Posterior vena cava (tissue), 2 donors: ENCODE data around the gene ADAMTS2. TPM values are rescaled to one million over a fixed set of nuclear protein-coding genes. Genes with fewer than 3 reads are reported as not detected.
"Not testable (repeated sequence)": the region's sequence is repeated elsewhere in the genome, so short reads cannot be mapped to it uniquely, and the experiment has no call there.

Experiments used
- DNase-seq: peaks from one replicate; pipeline ENCODE4 v3.0.0-alpha.2; 2020; ENCODE audit warnings: low spot score
- intact Hi-C, 2 donors: fragments of 100-400 bp; cut with DNase I; formaldehyde crosslinking; loops; one replicate each; pipeline versions ENCODE4 v1.14.1 to v1.14.2; 2022 to 2023
- total RNA-seq, 2 donors: library from RNA; stranded (reverse); fragmentation: NEBNext Ultra II Directional; extraction: Animal tissue kit (Norgen Biotek cat#: 25700); gene quantifications; one replicate each; pipeline ENCODE4 v1.2.1, GENCODE V29; 2021
- donor health status: DM: yes; HTN: yes; CAD: no.
- donor health status: DM: yes; HTN: yes; CAD: no.

The ADAMTS2 gene
- total RNA-seq, 2 donors from 2014 or later = 27.1 to 62.0 TPM

DNA sequence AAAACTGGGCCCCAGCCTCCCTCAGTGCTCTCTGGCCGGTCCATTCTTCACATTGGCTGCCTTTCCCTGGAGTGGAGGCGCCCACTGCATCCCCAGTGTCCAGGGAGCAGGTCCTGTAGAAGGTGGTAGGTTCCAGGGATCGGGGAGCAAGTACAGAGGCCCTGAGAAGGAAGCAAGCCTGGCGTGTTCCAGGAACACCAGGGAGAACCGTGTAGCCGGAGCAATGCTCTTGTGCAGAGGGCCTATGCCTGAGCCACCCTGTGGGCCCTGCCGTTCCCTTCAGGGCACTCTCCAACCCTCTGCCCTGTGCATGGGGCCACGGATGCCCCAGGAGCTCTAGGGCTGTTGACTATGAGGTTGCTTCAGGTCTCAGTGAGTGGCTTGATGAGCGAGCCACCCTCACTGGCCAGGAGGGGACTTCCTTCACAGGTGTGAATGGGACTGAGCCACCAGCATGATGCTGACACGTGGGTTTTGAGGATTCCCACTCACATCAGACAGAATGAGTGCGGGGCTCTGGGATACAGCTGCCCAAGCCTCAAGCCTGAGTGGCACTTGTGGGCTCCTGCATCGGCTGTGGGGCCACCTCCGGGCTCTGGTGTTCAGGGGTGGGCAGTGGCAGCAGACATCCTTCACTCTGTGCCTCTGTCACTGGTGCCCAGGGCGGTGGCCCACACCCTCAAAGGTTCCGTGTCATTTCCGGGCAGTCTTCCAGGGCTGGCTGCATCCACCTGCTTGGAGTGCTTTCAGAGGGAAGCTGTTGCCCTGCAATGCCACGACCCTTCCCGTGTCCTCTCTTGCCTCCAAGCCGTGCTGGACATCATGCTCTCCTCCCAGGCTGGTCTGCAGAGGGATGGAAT is 54.4 kb downstream of the ADAMTS2 start:
- intact Hi-C loops = no loop called here
- peak; percentile 76 for DNase-seq

DNA sequence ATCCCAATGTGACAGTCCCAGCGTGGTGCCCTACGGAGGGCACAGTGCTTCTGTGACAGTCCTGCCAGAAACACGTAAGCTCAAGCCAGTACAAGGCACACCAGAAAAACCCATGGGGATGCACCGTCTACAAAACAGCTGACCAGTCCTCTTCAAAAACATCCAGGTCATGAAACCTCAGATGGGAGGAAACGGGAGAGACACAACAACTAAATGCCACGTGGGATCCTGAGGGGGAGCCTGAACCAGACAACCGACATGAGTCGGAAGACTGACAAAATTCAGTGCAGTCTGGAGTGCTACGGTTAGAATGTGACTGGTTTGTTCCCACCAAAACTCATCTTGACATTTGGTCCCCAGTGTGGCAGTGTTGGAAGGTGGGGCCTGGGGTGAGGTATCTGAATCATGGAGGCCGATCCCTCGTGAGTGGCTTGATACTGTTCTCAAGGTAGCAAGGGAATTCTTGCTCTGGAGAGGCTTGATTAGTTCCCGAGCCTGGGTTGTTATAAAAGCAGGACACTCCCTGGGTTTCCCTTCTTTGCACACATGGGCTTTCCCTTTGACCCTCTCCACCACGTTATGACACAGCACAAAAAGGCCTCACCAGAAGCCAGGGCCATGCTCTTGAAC is 55.4 kb downstream of the ADAMTS2 start:
- intact Hi-C loops = no loop called here
- DNase-seq = peak; percentile 45

DNA sequence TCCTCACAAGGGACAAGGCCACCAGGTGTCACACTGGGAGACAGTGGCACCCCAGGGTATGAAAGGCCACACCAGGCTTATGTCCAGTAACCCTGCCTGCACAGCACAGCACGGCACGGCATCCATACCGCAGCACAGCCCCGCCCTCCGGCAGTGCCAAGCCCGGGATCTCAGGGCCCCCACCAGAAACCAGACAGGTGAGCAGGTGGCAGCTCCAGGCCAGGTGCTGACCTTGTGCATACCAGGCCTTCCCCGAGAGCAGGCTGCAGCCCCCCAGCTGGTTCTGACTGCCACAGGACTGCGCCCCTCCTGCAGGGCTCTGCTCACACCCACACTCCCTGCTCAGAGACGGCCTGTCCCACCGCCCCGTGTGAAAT is 56.5 kb downstream of the ADAMTS2 start:
- peak; percentile 55 for DNase-seq
- intact Hi-C loops = no loop called here

DNA sequence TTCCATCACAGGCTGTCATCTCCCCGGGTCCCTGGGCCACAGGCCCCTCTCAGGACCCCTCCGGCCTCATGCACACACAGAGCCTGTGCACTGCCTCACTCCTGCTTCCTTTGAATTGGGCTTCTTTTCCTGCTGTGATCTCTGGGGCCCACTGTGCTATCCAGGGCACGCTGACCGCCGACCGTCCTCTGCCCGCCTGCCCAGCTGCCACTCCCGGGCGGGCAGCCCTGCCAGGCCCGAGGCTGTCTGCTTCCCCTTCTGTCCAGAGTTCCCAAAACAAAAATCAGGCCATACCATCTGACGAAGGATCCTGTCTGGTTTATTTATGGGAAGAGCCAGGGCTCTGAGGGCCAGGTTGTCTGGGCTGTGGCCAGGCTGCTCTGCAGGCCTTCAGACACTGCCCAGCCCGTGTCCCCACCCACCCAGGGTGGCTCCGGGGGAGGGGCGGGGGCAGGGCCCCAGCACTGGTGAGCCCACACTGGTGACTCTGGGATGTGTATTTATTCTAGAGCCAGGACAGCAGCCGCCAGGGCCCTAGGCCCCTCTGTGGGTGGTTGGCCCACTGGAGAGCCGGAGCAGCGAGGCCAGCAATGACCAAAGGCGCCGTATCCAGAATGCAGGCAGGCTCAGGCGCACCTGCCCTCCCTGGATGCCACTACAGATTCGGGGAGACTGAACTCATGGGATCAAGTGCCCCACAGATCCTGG is 57.0 kb downstream of the ADAMTS2 start:
- peak; percentile 64 for DNase-seq
- intact Hi-C loops = no loop called here

DNA sequence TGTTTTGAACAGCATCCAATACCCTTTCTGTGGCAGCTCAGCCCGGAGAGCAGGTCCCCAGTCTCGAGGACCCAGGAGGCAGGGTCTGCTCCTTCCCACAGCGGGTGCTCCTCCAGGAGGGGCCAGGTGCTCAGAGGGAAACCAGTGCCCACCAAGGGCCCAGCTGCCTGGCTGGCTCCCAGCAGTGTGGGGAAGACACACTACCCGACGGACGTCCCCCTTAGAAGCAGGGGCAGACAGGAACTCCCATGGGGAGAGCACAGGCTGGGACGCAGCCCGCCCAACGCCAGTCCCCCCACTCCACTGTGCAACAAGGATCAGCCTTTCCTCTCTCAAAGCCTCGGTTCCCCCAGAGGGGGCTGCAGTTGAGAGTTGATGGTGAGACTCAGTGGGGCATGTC is 57.6 kb downstream of the ADAMTS2 start:
- intact Hi-C loops = no loop called here
- peak; percentile 28 for DNase-seq

DNA sequence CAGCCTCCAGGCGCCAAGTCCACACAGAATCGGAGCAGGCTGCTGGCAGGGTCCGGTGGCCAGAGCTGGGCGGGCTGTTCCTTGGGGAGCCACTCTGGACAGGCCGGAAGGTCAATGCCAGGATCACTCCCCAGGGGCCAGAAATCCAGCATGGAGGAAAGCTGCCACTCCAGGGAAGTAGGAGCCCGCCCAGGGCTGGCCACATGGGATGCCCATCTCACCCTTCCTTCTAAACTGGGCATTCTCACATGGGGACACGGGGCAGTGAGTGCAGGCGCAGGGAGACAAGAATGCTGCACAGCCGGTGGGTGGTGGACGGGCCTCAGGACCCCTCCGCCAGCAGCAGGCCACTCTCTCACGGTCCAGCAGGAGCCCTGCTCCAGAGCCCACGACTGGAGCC is 58.2 kb downstream of the ADAMTS2 start:
- DNase-seq = peak; percentile 74
- intact Hi-C loops = no loop called here

DNA sequence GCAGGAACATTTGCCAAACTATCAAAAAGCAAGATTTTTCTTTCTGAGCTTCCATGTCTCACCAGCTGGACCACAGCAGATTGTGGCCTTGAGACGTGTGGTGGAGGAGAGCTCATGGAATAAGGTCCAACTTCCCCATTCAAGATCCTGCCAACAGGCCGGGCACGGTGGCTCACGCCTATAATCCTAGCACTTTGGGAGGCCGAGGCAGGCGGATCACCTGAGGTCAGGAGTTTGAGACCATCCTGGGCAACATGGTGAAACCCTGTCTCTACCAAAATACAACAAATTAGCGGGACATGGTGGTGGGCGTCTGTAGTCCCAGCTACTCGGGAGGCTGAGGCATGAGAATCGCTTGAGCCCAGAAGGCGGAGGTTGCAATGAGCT is 59.5 kb downstream of the ADAMTS2 start:
- intact Hi-C loops, DNase-seq: not testable (repeated sequence)

DNA sequence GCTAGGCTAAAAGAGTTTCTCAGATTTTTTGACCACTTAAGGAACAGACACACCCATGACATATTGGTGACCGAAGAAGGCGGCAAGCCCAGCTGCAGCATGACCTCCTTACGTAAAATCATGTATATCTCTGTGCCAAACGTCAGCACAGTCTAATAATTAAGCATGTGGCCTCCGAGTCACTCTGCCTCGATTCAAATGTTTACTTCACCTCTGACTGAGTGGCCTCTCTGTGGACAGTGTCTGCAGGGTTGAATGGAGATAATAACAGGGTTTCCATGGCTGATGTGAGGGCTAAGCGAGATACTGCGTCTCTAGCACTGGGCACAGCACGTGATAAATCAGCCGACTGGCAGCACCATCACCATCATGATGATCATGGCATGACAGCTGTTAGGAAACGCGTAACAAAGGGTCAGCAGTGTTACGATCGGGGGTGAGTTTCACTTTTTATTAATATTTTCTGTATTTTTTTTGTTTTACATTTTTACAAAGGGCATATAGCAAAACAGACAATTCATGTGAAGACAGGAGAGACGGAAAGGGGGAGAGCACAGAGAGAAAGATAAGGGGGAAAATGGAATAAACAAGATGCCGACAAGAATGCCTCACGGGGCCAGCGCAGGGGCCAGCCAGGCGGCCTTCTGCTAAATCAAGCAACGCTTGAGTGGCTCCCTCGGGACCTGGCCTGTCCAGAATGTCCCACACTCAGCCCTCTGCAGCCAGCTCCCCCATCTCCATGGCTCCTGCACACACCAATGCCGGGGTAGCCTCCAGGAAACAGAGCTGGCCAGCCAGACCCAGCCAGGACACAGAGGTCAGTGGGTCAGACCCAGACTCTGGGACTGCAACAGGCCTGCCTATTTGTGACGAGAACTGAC is 60.3 kb downstream of the ADAMTS2 start:
- intact Hi-C loops = no loop called here

DNA sequence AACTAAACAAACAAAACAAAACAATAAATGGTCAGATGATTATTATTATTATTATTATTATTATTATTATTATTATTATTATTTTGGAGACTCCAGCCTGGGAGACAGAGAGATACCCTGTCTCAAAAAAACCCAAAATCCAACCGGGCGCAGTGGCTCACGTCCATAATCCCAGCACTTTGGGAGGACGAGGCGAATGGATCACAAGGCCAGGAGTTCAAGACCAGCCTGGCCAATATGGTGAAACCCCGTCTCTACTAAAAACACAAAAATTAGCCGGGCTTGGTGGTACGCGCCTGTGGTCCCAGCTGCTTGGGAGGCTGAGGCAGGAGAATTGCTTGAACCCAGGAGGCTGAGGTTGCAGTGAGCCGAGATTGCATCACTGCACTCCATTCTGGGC is 61.4 kb downstream of the ADAMTS2 start:
- peak; percentile 25 for DNase-seq
- intact Hi-C loops = not testable (repeated sequence)

More for the DNA sequence above, 60.3 kb downstream of the ADAMTS2 start:
- peak; percentile 96 for DNase-seq

DNA sequence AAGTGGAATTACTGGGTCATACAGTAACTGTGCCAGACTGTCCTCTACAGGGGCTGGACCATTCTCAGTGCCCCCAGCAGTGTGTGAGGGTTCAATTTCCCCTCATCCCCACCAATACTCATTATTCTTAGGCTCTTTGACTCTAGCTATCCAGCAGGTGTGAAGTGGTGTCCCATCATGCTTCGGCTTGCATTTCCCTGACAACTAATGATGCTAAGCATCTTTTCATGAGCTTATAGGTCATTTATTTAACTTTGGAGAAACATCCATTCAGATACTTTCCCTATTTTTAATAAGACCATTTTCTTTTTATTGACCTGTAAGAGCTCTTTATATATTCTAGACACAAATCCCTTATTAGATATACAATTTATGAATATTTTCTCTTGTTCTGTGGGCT is 63.6 kb downstream of the ADAMTS2 start:
- peak; percentile 14 for DNase-seq
- intact Hi-C loops = no loop called here

DNA sequence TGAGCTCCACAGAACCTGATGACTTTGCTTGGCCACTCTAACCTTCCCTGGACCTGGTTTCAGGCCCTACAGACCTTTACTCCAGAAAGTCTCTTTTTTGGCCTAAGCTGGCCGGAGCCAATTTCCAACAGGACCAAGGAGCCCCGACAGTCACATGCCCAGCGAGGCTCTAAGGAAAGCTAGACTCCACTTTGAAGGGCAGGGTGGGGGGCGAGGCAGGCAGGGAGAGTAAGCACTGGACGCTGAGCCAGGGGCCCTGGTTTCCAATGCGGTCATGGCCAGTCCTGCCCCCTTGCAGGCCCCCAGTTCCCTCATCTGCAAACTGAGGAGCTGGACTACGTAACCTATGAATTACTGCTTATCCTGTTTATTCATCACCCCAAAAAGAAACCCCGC is 65.2 kb downstream of the ADAMTS2 start:
- intact Hi-C loops = no loop called here
- DNase-seq = peak; percentile 38

DNA sequence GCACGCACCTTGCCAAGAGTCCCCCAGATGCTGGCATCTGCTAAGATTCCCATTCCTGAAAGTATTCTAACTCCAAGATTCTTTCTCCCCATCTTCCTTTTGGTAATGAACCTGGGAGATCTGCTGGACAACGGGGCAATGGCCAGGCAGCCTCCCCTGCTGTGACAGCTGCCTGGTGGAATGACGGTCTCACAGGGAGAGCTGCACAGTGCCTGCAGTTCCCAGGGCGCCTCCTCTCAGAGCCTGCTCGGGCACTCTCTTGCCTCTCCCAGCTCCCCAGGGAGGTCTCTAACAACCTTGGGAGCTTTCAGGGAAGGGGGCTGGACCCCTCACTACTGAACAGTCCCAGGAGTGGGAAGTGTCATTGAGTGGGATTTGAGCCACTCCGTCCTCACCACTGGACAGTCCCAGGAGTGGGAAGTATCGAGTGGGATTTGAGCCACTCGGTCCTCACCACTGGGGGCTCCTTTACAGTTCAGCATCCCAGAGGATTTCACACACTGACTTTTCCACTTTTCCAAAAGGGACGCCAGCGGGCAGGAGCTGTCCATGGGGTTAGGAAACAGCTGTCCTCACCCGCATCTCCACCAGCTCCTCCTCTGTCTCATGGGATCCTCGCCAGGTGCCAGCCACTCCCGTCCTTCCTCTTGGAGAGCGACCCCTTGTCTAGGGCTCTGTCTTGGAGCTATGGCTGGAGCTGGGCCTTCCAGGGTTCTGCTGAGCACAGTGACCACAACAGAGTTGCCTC is 65.7 kb downstream of the ADAMTS2 start:
- intact Hi-C loops = no loop called here
- DNase-seq = peak; percentile 57

DNA sequence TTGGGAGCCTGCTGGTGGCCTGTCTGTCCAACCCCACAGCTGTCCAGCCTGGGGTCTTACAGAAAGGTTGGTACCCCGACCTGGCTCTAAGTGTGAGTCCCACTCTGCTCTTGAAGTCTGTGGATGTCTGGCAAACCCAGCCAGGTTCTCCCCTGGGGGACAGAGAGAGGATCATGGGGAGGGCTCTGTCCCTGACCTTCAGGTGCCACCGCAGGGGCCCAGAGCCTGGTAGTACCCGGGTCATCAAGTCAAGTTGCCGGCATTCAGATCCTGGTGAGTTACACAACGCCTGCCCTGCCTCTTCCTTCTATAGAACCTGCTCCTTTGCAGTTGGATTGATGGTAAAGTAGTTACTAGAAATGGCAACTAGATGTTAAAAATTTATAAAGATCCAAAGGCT is 66.7 kb downstream of the ADAMTS2 start:
- intact Hi-C loops = no loop called here
- DNase-seq = no peak

DNA sequence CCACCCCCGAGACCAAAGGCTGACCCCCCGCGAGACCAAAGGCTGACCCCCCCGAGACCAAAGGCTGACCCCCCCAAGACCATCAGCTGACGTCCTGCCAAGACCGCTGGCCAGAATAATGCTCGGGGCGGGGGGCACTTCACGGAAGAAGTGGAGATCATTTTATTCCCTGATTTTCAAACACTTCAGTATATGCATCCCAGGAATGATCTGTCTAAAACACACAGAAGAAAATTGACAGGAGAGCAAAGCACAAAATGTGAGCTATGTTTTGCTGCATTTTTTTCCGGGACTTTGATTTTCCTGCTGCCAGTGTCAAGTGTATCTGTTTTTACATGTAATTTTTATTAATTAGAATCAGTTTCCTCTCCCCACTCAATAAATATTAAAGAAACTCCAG is 67.1 kb downstream of the ADAMTS2 start:
- no peak for DNase-seq
- intact Hi-C loops = no loop called here

DNA sequence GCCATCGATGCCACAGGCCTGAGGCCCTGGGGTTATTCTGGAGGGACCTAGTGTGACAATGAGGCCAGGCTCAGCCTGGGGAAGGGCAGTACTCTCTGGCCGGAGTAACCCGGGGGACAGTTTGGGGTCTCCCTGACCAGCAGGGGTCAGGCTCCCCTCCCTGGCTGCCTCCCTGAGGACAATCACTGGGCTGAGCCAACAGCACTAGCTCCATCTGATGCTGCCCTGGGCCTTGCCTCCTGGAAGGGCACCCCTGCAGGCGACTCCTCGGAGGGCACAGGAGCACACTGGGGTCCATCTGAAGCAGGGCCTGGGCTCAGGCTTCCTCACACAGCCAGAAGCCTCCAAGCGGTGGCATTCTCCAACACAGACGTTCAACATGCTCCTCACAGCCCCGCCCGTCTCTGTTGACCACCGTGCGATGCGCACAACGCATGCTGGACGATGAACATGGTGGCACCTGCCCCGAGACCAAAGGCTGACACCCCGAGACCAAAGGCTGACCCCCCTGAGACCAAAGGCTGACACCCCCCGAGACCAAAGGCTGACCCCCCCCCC is 68.3 kb downstream of the ADAMTS2 start:
- intact Hi-C loops = no loop called here
- no peak for DNase-seq

DNA sequence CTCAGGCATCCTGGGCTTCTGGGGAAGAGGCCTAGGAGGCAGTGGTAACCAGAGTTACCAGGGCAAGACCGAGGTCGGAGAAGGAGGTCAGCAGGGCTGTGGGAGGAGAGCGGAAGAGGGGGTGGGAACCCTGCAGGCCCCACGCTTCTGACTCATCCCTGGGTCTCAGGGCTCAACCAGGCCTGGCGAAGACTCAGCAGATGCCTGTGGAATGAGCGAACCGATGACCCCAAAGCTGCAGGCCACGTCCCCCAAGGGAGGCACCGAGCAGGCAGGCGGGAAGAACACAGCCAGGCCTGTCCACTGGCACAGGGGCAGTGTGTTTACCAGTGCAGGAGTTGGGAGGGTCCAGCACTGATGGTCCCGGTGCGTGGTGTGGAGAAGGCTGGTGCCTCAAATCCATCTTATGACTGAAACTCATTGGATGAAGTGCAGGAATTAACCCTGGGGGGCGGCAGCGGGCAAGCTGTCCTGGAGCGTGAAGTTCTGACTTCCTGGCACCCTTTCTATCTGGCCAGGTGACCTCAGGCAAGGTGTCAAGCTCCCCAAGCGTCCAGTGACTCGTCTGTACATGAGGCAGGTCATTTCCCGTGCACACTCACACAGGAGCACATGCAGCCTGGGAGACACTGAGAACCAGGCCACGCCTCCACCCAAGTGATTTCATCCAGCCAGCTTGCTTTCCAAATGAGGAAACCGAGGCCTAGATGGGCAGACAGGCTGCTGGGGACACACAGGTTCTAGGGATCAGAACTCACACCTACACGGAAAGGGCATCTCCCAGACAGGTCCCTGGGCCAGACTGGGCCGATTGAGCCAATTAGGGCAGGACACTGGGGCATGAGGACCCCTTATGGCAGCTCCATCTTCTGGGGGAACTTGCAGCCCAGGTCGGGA is 69.1 kb downstream of the ADAMTS2 start:
- intact Hi-C loops = no loop called here
- DNase-seq = peak; percentile 96

DNA sequence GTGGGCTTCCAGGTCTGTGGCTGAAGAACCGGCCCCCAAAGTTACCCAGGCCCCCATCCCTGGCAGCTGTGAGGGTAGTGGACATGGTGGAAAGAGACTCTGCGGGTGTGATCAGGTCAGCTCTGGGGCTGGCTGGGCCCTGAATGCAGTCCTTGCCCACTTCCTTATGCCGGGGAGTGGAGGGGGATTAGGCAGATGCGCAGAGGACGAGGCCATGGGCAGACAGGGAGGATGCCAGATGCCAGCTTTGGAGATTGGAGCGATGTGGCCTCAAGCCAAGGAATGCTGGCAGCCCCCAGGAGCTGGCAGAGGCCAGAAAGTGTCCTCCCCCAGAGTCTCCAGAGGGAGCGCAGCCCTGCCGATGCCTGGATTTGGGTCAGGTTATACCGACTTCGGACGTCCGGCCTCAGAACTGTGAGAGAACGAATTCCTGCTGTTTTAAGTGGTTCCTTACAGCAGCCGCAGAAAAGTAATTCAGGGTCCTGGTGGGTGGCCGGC is 69.8 kb downstream of the ADAMTS2 start:
- intact Hi-C loops = no loop called here

More for the DNA sequence above, 69.8 kb downstream of the ADAMTS2 start:
- DNase-seq = no peak
